ENCODE data around the gene LAMA4.

The LAMA4 gene

DNA sequence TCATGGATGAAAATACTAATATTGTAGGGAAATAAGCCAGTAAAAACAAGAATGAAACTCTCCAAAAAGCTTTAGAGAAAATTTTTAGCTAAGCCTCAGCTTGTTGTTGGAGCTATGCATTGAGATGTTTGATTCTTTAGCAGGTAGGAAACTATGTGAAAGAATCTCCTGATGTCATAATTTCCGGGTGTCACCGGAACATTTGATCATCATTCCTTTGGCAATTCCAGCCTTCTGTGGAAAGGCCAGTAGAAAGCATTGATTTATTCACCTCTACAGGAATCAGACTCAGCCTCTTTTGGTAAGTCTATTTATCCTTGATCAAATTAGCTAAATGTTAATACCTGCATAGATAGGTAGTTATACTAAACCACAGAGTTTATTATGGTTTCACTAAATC, 157.5 kb downstream of the LAMA4 start:
- no peak overlapping the region for H3K4me3 ChIP-seq (ENCODE audit: low read length)
- DNase-seq (ENCODE audit: low read depth), result no peak
- TF ChIP-seq, protein P1, sequence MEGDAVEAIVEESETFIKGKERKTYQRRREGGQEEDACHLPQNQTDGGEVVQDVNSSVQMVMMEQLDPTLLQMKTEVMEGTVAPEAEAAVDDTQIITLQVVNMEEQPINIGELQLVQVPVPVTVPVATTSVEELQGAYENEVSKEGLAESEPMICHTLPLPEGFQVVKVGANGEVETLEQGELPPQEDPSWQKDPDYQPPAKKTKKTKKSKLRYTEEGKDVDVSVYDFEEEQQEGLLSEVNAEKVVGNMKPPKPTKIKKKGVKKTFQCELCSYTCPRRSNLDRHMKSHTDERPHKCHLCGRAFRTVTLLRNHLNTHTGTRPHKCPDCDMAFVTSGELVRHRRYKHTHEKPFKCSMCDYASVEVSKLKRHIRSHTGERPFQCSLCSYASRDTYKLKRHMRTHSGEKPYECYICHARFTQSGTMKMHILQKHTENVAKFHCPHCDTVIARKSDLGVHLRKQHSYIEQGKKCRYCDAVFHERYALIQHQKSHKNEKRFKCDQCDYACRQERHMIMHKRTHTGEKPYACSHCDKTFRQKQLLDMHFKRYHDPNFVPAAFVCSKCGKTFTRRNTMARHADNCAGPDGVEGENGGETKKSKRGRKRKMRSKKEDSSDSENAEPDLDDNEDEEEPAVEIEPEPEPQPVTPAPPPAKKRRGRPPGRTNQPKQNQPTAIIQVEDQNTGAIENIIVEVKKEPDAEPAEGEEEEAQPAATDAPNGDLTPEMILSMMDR (conservative IDR thresholded peaks at IDR 0.05; ENCODE audit: low read length), result no peak

DNA sequence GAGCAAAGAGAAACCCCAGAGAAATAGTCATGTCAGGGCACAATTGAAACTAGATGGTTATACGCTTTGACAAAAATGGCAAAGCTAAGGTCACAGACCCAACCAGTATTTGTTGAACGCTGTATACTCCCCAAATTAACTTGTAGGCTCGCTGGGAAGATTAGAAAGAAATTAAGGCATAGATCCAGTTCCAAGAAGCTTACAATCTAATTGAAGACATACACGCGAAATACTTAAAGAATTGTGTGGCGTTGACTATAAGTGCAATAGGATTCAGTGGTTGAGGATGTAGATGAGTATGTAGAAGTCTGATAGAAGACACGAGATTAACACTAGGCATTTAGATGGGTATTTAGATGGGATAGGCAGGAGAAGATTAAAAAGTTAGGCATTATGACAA, 166.5 kb downstream of the LAMA4 start:
- H3K4me3 ChIP-seq (ENCODE audit: low read length), result peak overlapping the region; percentile 66
- TF ChIP-seq, protein P1 (conservative IDR thresholded peaks at IDR 0.05; ENCODE audit: low read length), result no peak
- DNase-seq (ENCODE audit: low read depth), result peak; percentile 9

DNA sequence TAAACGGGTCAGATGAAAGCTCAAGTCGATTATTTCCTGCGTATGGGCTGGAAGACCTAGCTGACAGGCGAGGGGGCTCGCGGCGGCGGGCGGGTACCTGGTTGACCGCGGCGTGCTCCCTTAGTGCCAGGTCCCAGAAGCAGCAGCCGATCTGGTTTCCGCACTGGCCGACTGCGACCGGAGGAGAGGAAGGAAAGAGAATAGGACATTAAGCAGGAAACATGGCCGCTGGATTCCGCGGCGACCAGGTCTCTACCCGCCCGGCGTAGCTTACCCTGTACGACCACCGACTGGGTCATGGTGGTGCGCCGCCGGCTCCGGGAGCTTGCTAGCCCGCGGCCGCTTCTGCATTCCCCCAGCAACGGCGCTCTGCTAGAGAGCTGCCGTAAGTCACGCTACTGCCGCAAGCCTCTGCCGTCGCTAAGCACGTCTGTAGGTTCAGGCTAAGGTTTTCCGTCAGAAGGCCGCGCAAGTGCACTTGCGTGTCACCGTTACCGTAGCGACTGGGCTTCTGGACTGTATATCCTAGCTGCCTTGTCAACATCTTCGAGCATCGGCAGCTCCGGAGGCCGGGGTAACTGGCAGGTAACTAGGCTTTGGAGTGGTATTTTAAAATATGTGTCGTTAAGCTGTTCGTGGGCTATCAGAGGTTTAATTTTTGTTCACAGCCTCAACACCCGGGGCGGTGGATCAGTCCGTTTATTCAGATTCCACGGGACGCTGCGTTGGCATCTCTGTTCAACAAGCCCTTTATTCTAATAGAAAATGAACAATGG, 167.0 kb downstream of the LAMA4 start, which contains the start of the genes FAM229B and TUBE1:
FAM229B (plus strand) TSS at position 456 of the 776 bp plus-strand sequence. CDS start 11,693 bp downstream, outside the sequence.
TUBE1 (minus strand) TSS at position 347 of the 776 bp plus-strand sequence; CDS start at position 299, 48 bp downstream.
- TF ChIP-seq, protein P1 (conservative IDR thresholded peaks at IDR 0.05; ENCODE audit: low read length), result no peak; the same call in none of the 2 replicates

DNA sequence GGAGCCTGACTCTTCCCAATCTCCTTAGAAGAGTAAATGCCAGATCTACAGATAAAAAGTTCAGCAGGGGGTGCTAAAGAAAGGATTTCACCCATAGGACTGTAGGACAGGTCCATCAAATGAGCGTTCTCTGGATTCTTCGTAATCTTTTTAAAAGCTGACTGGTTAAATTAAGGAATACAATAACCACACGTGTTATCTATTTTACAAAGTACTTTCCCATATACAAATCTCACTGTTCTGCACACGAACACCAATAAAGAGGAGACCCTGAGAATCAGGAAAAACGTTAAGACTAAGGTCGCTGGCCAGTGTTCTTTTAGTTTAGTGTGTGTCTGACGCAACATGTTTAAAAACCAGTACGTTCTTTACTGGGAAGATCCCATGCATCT, 167.6 kb downstream of the LAMA4 start:
- peak; percentile 55 for DNase-seq (ENCODE audit: low read depth)
- H3K4me3 ChIP-seq (ENCODE audit: low read length), result peak overlapping the region; percentile 66
- TF ChIP-seq, protein P1 (conservative IDR thresholded peaks at IDR 0.05; ENCODE audit: low read length), result peak; percentile 47

More for the DNA sequence above, 167.0 kb downstream of the LAMA4 start, which contains the start of the genes FAM229B and TUBE1:
- peak; percentile 99 for DNase-seq (ENCODE audit: low read depth)
- peak within 1 kb of the TSS; percentile 66 for H3K4me3 ChIP-seq (ENCODE audit: low read length)

DNA sequence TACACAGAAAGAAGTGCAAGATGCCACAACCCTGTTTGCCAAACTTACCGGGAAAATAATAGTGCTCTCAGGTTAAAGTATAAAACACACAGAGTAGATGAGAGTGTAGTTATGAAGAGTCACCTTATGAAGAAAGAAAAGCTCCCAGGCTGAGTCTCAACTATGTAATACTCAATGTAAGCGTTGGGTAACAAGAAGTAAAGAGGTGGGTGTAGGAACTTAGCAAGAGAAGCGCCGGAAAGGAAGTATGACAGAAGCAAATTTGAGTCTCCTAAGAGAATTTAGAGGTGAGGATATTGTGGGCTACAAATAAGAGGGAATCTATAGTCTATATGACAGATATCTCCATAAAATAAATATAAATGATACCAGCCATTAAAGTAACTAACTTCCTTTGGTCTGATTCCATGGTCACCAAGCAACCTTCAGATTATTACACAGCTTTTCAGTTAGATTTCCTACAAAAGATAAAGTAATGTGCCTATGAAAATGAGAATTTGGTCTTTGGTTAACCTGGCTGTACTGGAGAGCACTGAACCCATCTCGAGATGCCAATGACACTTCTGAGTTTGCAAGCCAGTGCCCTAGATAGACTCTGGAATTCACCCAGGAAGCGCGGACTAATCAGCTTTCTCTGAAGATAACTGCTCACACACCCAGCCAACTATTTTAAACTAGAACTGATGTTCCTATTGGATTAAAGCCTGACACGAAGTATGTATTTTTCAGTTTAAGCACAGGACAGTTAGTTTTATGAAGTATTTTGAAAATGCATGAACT, 168.9 kb downstream of the LAMA4 start:
- no peak overlapping the region for H3K4me3 ChIP-seq (ENCODE audit: low read length)
- TF ChIP-seq, protein P1 (conservative IDR thresholded peaks at IDR 0.05; ENCODE audit: low read length), result no peak
- no peak for DNase-seq (ENCODE audit: low read depth)

DNA sequence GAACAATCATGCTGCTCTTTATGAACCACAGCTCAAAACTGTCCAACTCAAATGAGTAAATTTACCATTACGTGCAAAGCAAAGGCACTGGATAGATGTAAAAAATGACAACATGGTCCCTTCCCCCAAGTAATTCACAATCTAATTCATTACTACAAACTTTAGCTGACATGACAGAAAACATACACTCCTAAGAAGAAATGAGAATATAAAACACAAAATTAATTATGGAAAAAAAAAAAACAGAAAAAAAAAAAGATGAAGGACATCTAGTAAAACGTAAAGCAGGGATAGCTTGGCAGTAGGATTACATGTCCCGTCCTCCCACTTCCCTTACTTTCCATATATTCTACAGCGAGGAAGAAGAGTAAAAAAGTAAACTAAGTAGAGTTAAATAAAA, 172.8 kb downstream of the LAMA4 start:
- TF ChIP-seq, protein P1 (conservative IDR thresholded peaks at IDR 0.05; ENCODE audit: low read length), result no peak
- no peak for DNase-seq (ENCODE audit: low read depth)
- H3K4me3 ChIP-seq (ENCODE audit: low read length), result no peak overlapping the region

Measured in AG10803 (cell line).